ENCODE data around the gene TPK1. TPM values are rescaled to one million over a fixed set of nuclear protein-coding genes. Genes with fewer than 3 reads are reported as not detected.

The TPK1 gene
- total RNA-seq, 1 donor from 2014 or later = 2.2 TPM

DNA sequence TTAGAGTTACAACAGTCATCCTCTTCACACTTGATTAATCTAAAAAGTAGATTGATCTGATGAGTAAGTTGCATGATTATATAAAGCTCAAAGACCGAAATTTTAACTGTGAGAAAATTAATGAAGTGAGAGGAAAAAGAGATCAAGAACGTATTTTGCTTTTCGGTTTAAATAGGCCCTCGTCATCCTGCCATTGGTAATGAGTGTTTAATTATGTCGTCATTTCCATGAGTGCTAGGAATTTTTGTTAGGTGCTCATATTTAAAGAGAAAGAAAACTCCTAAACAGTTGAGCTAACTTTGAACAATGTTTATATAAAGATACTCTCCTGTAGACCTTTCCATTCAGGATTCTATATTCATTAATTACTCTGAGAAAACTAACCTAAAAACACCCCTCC is 159.4 kb downstream of the TPK1 start:
- TF ChIP-seq, protein P1, sequence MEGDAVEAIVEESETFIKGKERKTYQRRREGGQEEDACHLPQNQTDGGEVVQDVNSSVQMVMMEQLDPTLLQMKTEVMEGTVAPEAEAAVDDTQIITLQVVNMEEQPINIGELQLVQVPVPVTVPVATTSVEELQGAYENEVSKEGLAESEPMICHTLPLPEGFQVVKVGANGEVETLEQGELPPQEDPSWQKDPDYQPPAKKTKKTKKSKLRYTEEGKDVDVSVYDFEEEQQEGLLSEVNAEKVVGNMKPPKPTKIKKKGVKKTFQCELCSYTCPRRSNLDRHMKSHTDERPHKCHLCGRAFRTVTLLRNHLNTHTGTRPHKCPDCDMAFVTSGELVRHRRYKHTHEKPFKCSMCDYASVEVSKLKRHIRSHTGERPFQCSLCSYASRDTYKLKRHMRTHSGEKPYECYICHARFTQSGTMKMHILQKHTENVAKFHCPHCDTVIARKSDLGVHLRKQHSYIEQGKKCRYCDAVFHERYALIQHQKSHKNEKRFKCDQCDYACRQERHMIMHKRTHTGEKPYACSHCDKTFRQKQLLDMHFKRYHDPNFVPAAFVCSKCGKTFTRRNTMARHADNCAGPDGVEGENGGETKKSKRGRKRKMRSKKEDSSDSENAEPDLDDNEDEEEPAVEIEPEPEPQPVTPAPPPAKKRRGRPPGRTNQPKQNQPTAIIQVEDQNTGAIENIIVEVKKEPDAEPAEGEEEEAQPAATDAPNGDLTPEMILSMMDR (conservative IDR thresholded peaks at IDR 0.05; ENCODE audit: low read depth, low read length) = no peak
- no peak for DNase-seq (ENCODE audit: low read depth)
- H3K4me3 ChIP-seq (ENCODE audit: low read depth, low read length) = no peak overlapping the region

DNA sequence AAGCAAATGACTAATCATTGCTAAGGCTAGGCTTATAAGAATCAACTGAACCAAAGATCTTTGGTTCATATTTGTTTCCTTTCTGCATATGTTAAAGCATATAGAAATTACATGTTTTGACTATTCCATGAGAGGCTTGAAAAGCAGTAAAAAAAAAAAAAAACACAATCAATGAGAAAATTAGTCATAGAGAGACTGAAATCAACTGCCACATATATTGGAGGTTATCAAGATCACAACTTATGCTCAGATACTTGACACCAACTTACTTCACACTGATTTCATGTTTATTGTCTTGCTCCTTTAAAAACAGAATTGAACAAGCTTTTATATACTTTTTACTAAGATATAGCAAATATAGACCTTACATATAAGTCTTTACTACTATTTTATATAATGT is 161.3 kb downstream of the TPK1 start:
- H3K4me3 ChIP-seq (ENCODE audit: low read depth, low read length) = no peak overlapping the region
- TF ChIP-seq, protein P1 (conservative IDR thresholded peaks at IDR 0.05; ENCODE audit: low read depth, low read length) = no peak
- no peak for DNase-seq (ENCODE audit: low read depth)

DNA sequence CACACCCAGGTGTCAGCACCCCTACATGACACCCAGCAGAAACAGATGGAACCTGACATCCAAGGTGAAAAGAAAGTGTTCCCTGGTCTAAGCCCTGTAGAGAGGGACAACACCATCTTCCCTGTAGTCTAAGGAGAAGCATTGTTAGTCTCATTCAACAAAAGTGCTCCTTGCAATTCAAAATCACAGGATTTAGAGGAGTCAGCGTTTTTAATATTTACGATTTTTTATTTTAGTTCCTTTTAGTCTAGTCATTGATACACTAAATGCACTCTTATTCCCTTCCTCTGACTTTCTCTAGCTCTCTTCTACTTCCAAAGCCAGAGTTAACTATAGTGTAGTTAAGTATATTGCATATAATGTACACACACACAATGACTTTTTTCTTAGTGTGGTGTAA is 163.0 kb downstream of the TPK1 start:
- DNase-seq (ENCODE audit: low read depth) = no peak
- TF ChIP-seq, protein P1 (conservative IDR thresholded peaks at IDR 0.05; ENCODE audit: low read depth, low read length) = no peak

DNA sequence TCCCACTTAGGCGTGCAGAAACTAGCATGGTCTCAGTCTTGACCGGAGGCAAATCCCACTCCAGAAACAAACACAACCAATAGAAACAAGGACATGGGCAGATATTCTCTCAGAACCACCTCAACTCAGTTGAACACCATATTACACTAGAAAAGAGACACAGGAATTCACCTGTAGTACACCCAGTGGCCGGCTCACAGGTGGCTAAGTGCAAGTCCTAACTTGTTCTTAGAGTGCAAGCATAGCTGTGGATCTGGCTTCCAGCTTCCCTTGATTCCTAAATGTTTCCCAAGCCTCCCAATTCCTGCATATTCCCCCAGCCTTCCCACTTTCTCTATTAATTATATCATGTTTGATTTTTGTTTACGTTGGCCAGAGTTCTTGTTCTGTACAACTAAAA is 164.4 kb downstream of the TPK1 start:
- no peak overlapping the region for H3K4me3 ChIP-seq (ENCODE audit: low read depth, low read length)
- DNase-seq (ENCODE audit: low read depth) = no peak
- TF ChIP-seq, protein P1 (conservative IDR thresholded peaks at IDR 0.05; ENCODE audit: low read depth, low read length) = no peak

More for the DNA sequence above, 163.0 kb downstream of the TPK1 start:
- no peak overlapping the region for H3K4me3 ChIP-seq (ENCODE audit: low read depth, low read length)

DNA sequence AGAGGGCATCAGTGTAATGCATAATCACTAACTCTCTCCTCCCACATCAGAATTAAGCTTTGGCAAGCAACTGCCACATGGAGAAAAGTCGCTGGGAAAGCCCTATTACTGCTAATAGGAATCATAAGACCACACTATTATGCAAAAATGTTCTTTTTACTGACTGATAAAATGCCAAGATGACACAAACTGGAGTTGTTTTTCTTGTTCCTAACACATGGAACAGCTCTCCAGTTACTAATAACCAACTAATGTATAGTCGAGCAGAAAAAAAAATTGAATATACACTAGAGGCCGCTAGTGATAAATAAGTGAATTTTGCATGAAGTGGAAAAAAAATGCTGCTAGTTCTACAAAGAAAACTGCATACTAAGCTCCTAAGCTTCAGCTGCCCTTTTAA is 165.6 kb downstream of the TPK1 start:
- H3K4me3 ChIP-seq (ENCODE audit: low read depth, low read length) = no peak overlapping the region
- no peak for DNase-seq (ENCODE audit: low read depth)
- TF ChIP-seq, protein P1 (conservative IDR thresholded peaks at IDR 0.05; ENCODE audit: low read depth, low read length) = peak; percentile 41

DNA sequence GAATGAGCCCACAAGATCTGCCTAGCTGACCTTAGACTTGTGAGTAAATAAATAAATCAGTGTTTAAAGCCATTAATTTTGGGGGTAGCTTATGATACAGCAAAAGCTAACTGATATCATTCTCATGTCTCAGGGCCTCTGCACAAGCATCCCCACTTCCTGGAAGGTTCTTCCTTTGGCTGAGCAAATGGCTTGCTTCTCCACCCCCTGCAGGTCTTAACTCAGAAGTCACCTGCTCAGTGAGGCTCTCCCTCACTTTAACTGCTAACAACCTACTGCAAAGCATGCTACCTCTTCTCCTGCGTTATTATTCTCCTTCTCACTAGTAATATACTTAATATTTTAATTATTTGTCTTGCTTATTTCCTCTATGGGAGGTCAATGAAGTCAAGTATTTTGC is 167.3 kb downstream of the TPK1 start:
- no peak for DNase-seq (ENCODE audit: low read depth)
- TF ChIP-seq, protein P1 (conservative IDR thresholded peaks at IDR 0.05; ENCODE audit: low read depth, low read length) = no peak
- no peak overlapping the region for H3K4me3 ChIP-seq (ENCODE audit: low read depth, low read length)

DNA sequence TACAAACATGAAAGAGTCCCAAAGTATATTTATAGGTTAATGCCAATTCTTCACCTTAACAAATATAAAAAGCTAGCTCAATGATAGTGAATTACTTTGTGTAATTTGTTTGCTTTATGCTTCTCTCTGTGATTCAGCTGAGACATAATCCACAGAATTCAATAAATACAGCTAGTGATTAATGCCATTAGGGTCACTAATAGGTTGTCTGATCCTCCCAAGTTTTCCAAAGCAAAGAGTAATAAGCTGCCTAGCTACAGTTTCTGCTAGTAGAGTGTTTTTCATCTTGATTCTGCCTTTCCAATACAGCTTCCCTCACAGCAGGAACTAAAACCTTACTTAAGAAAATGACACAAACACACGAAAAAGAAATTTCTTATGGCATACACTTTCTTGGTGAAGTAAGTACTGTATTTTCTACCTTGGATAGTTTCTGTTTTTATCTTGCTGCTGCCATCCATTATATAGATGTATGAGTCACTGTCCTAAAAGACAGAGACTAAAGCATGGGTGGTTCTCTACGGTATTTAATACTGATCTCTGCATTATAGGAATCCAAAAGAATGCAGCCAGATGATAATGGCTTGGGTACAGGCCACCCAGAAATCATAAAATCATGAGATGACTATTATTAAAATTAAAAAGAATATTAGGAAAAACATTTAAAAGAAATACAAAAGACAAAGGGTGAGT is 170.0 kb downstream of the TPK1 start:
- TF ChIP-seq, protein P1 (conservative IDR thresholded peaks at IDR 0.05; ENCODE audit: low read depth, low read length) = no peak
- no peak overlapping the region for H3K4me3 ChIP-seq (ENCODE audit: low read depth, low read length)
- no peak for DNase-seq (ENCODE audit: low read depth)

Data from epithelial cell of proximal tubule (primary cell).